ENCODE results near the gene PTPRG.

PTPRG gene

GRCh38 chr3:62094461-62094860 is 533.1 kb downstream of the PTPRG start:
- Histone ChIP-seq H3K9me3 (ENCODE audit: insufficient read depth, low read depth, low read length) (no peaks in the 10 kb centered on the region), H3K27me3 (ENCODE audit: insufficient read depth, low read length, poor library complexity, severe bottlenecking) (no peaks in the 10 kb centered on the region), H3K4me3 (ENCODE audit: low read length, poor library complexity, severe bottlenecking) (no peak overlapping the region), H3K4me2 (ENCODE audit: low read depth, low read length, poor library complexity, severe bottlenecking) (no peak overlapping the region), H2AFZ (ENCODE audit: low read length) (no peak overlapping the region), H3K79me2 (ENCODE audit: insufficient read depth, low read length) (no peaks in the 10 kb centered on the region), H3K9ac (ENCODE audit: low read depth, low read length, poor library complexity, severe bottlenecking) (no peak overlapping the region), H3F3A (ENCODE audit: low read depth) (no peaks in the 10 kb centered on the region), H3K36me3 (ENCODE audit: insufficient read depth, low read length) (no peaks in the 10 kb centered on the region), H3K4me1 (ENCODE audit: insufficient read depth, low read length, poor library complexity, severe bottlenecking) (no peaks in the 10 kb centered on the region), H3K9me2 (replicated peaks; ENCODE audit: low read depth, low read length) (no peaks in the 10 kb centered on the region), H4K20me1 (ENCODE audit: insufficient read depth, low read length, poor library complexity, severe bottlenecking) (no peaks in the 10 kb centered on the region)
- TF ChIP-seq EZH2phosphoT487 (IDR thresholded peaks at IDR 0.05; ENCODE audit: borderline replicate concordance) (no peak), CTCF (conservative IDR thresholded peaks at IDR 0.05; ENCODE audit: low read length) (no peak)

GRCh38 chr3:62095080-62095479 is 533.7 kb downstream of the PTPRG start:
- H3K36me3 ChIP-seq (ENCODE audit: insufficient read depth, low read length): no peaks in the 10 kb centered on the region
- no peak overlapping the region for H3K4me2 ChIP-seq (ENCODE audit: low read depth, low read length, poor library complexity, severe bottlenecking)
- H2AFZ ChIP-seq (ENCODE audit: low read length): no peak overlapping the region
- H3K9me3 ChIP-seq (ENCODE audit: insufficient read depth, low read depth, low read length): no peaks in the 10 kb centered on the region
- no peaks in the 10 kb centered on the region for H3K27me3 ChIP-seq (ENCODE audit: insufficient read depth, low read length, poor library complexity, severe bottlenecking)
- no peak overlapping the region for H3K9ac ChIP-seq (ENCODE audit: low read depth, low read length, poor library complexity, severe bottlenecking)
- H3K79me2 ChIP-seq (ENCODE audit: insufficient read depth, low read length): no peaks in the 10 kb centered on the region
- no peak overlapping the region for H3K4me3 ChIP-seq (ENCODE audit: low read length, poor library complexity, severe bottlenecking)
- H3F3A ChIP-seq (ENCODE audit: low read depth): no peaks in the 10 kb centered on the region
- H3K9me2 ChIP-seq (replicated peaks; ENCODE audit: low read depth, low read length): no peaks in the 10 kb centered on the region
- no peak for TF ChIP-seq CTCF (conservative IDR thresholded peaks at IDR 0.05; ENCODE audit: low read length)
- no peaks in the 10 kb centered on the region for H4K20me1 ChIP-seq (ENCODE audit: insufficient read depth, low read length, poor library complexity, severe bottlenecking)
- no peaks in the 10 kb centered on the region for H3K4me1 ChIP-seq (ENCODE audit: insufficient read depth, low read length, poor library complexity, severe bottlenecking)

GRCh38 chr3:62095756-62096155 is 534.4 kb downstream of the PTPRG start:
- H3F3A ChIP-seq (ENCODE audit: low read depth): no peaks in the 10 kb centered on the region
- H3K27me3 ChIP-seq (ENCODE audit: insufficient read depth, low read length, poor library complexity, severe bottlenecking): no peaks in the 10 kb centered on the region
- H3K9ac ChIP-seq (ENCODE audit: low read depth, low read length, poor library complexity, severe bottlenecking): no peak overlapping the region
- TF ChIP-seq CTCF (conservative IDR thresholded peaks at IDR 0.05; ENCODE audit: low read length) (no peak), EZH2phosphoT487 (IDR thresholded peaks at IDR 0.05; ENCODE audit: borderline replicate concordance) (no peak)
- H3K4me3 ChIP-seq (ENCODE audit: low read length, poor library complexity, severe bottlenecking): no peak overlapping the region
- no peaks in the 10 kb centered on the region for H3K9me3 ChIP-seq (ENCODE audit: insufficient read depth, low read depth, low read length)
- no peaks in the 10 kb centered on the region for H3K36me3 ChIP-seq (ENCODE audit: insufficient read depth, low read length)
- no peaks in the 10 kb centered on the region for H3K79me2 ChIP-seq (ENCODE audit: insufficient read depth, low read length)
- H2AFZ ChIP-seq (ENCODE audit: low read length): no peak overlapping the region
- no peaks in the 10 kb centered on the region for H3K4me1 ChIP-seq (ENCODE audit: insufficient read depth, low read length, poor library complexity, severe bottlenecking)
- H4K20me1 ChIP-seq (ENCODE audit: insufficient read depth, low read length, poor library complexity, severe bottlenecking): no peaks in the 10 kb centered on the region
- H3K4me2 ChIP-seq (ENCODE audit: low read depth, low read length, poor library complexity, severe bottlenecking): no peak overlapping the region
- no peaks in the 10 kb centered on the region for H3K9me2 ChIP-seq (replicated peaks; ENCODE audit: low read depth, low read length)

Measured in Loucy (cell line).